HG03432 (cell line): ENCODE data around the gene SLC25A53.
A peak's percentile ranks its signal among the peaks of the same experiment; 100 is the strongest.

Source experiments
- ATAC-seq: cut with Tn5 transposase; IDR thresholded peaks from one replicate; pipeline ENCODE4 v1.9.1; 2021; ENCODE audit warnings: mild to moderate bottlenecking, moderate library complexity; ENCODE audit not compliant: unreplicated experiment

The SLC25A53 gene

GRCh38 chrX:104156630-104157529, at the start of gene SLC25A53:
TSS of gene SLC25A53 (minus strand) at chrX:104157009. CDS start at chrX:104105257, 51,752 bp downstream.
- peak; percentile 95 for ATAC-seq

GRCh38 chrX:104205548-104205947, 48.7 kb upstream of the SLC25A53 start:
- ATAC-seq, result no peak

GRCh38 chrX:104195489-104196084, 38.8 kb upstream of the SLC25A53 start:
- ATAC-seq, result peak; percentile 71

GRCh38 chrX:104195013-104195412, 38.2 kb upstream of the SLC25A53 start:
- peak; percentile 48 for ATAC-seq

GRCh38 chrX:104193485-104193884, 36.7 kb upstream of the SLC25A53 start:
- no peak for ATAC-seq

- ATAC-seq, result no peak
Measured at GRCh38 chrX:104189837-104190236, 33.0 kb upstream of the SLC25A53 start.

GRCh38 chrX:104187931-104188330, 31.1 kb upstream of the SLC25A53 start:
- no peak for ATAC-seq

GRCh38 chrX:104183685-104184084, 26.9 kb upstream of the SLC25A53 start:
- ATAC-seq, result no peak

- ATAC-seq, result no peak
Measured at GRCh38 chrX:104173841-104174240, 17.0 kb upstream of the SLC25A53 start.

GRCh38 chrX:104172788-104173187, 16.0 kb upstream of the SLC25A53 start:
- ATAC-seq, result no peak

- no peak for ATAC-seq
Measured at GRCh38 chrX:104172121-104172520, 15.3 kb upstream of the SLC25A53 start.

- no peak for ATAC-seq
Measured at GRCh38 chrX:104168127-104168526, 11.3 kb upstream of the SLC25A53 start.

GRCh38 chrX:104166735-104167436, 10.1 kb upstream of the SLC25A53 start:
- ATAC-seq, result no peak

GRCh38 chrX:104165894-104166734, 9.3 kb upstream of the SLC25A53 start, which contains the start of gene FAM199X:
TSS of gene FAM199X (plus strand) at chrX:104166453. CDS start at chrX:104166786, 333 bp downstream.
- peak; percentile 97 for ATAC-seq

GRCh38 chrX:104151037-104151436, 5.8 kb downstream of the SLC25A53 start:
- no peak for ATAC-seq

GRCh38 chrX:104141087-104141760, 15.6 kb downstream of the SLC25A53 start:
- ATAC-seq, result no peak

GRCh38 chrX:104137496-104137895, 19.3 kb downstream of the SLC25A53 start:
- ATAC-seq, result no peak

GRCh38 chrX:104136241-104137019, 20.4 kb downstream of the SLC25A53 start:
- peak; percentile 95 for ATAC-seq

GRCh38 chrX:104135677-104136076, 21.1 kb downstream of the SLC25A53 start:
- no peak for ATAC-seq
